Measurements from ENCODE around the gene NOP16. TPM values are rescaled to one million over a fixed set of nuclear protein-coding genes. Genes with fewer than 3 reads are reported as not detected.

NOP16 gene
- total RNA-seq, 4 donors from 2014 or later: 7.5 to 23.4 (median 10.8) TPM

- 86% methylated on average over 1 of the region's 1 CpG for WGBS
These were observed 38.5 kb upstream of the NOP16 start for GRCh38 chr5:176426876-176427275.

GRCh38 chr5:176425791-176426190 lies 37.4 kb upstream of the NOP16 start:
- H3K27ac ChIP-seq (replicated peaks in 1 of 4): no peak overlapping the region
- TF ChIP-seq POLR2A (IDR thresholded peaks at IDR 0.05; ENCODE audit: low read depth): no peak
- TF ChIP-seq CTCF (IDR thresholded peaks at IDR 0.05): no peak
- TF ChIP-seq POLR2AphosphoS5 (IDR thresholded peaks at IDR 0.05): no peak
- no peak for TF ChIP-seq EP300 (IDR thresholded peaks at IDR 0.05)

More at GRCh38 chr5:176426876-176427275, 38.5 kb upstream of the NOP16 start:
- Histone ChIP-seq H3K27ac (replicated peaks in 1 of 4) (no peak overlapping the region), H3K36me3 (no peaks in the 10 kb centered on the region), H3K9me3 (no peaks in the 10 kb centered on the region), H3K4me1 (no peaks in the 10 kb centered on the region), H3K27me3 (peaks cover 0 to under 1% (median 0%) of the 10 kb centered on the region in 4 donors), H3K4me3 (no peak overlapping the region)
- intact Hi-C loops (cut with DNase I): no loop called here
- no peak for DNase-seq (ENCODE audit: extremely low spot score)
- no peak for TF ChIP-seq EP300 (IDR thresholded peaks at IDR 0.05)
- no peak for TF ChIP-seq POLR2A (IDR thresholded peaks at IDR 0.05; ENCODE audit: low read depth)
- TF ChIP-seq POLR2AphosphoS5 (IDR thresholded peaks at IDR 0.05): no peak

GRCh38 chr5:176425138-176425537 lies 36.7 kb upstream of the NOP16 start:
- H3K27ac ChIP-seq (replicated peaks in 1 of 4): no peak overlapping the region
- H3K4me3 ChIP-seq: no peak overlapping the region
- H3K4me1 ChIP-seq: no peaks in the 10 kb centered on the region
- WGBS: 87% methylated on average over 1 of the region's 1 CpG
- no peaks in the 10 kb centered on the region for H3K9me3 ChIP-seq
- TF ChIP-seq POLR2AphosphoS5 (IDR thresholded peaks at IDR 0.05) (no peak), POLR2A (IDR thresholded peaks at IDR 0.05; ENCODE audit: low read depth) (no peak), EP300 (IDR thresholded peaks at IDR 0.05) (no peak), CTCF (IDR thresholded peaks at IDR 0.05) (no peak)
- intact Hi-C loops (cut with DNase I): no loop called here
- no peak for DNase-seq (ENCODE audit: extremely low spot score)
- no peaks in the 10 kb centered on the region for H3K27me3 ChIP-seq
- no peaks in the 10 kb centered on the region for H3K36me3 ChIP-seq

More at GRCh38 chr5:176425791-176426190, 37.4 kb upstream of the NOP16 start:
- H3K4me3 ChIP-seq: no peak overlapping the region
- intact Hi-C loops (cut with DNase I): no loop called here
- WGBS: 88% methylated on average over 1 of the region's 1 CpG
- H3K36me3 ChIP-seq: no peaks in the 10 kb centered on the region
- no peaks in the 10 kb centered on the region for H3K4me1 ChIP-seq
- no peaks in the 10 kb centered on the region for H3K9me3 ChIP-seq
- H3K27me3 ChIP-seq: no peaks in the 10 kb centered on the region
- DNase-seq (ENCODE audit: extremely low spot score): no peak

GRCh38 chr5:176424181-176424580 lies 35.8 kb upstream of the NOP16 start:
- H3K4me3 ChIP-seq: no peak overlapping the region
- TF ChIP-seq POLR2A (IDR thresholded peaks at IDR 0.05; ENCODE audit: low read depth) (no peak), POLR2AphosphoS5 (IDR thresholded peaks at IDR 0.05) (no peak), CTCF (IDR thresholded peaks at IDR 0.05) (no peak), EP300 (IDR thresholded peaks at IDR 0.05) (no peak)
- WGBS: 89% methylated on average over 3 of the region's 3 CpGs
- no peak for DNase-seq (ENCODE audit: extremely low spot score)
- H3K27ac ChIP-seq (replicated peaks in 1 of 4): no peak overlapping the region
- no peaks in the 10 kb centered on the region for H3K36me3 ChIP-seq
- no peaks in the 10 kb centered on the region for H3K27me3 ChIP-seq
- intact Hi-C loops (cut with DNase I): no loop called here
- H3K4me1 ChIP-seq: no peaks in the 10 kb centered on the region
- no peaks in the 10 kb centered on the region for H3K9me3 ChIP-seq

- Histone ChIP-seq H3K27me3 (no peaks in the 10 kb centered on the region), H3K9me3 (no peaks in the 10 kb centered on the region), H3K36me3 (no peaks in the 10 kb centered on the region), H3K4me3 (no peak overlapping the region), H3K27ac (replicated peaks in 1 of 4) (no peak overlapping the region), H3K4me1 (peaks cover 5 to 8% (median 7%) of the 10 kb centered on the region in 4 donors)
- DNase-seq (ENCODE audit: extremely low spot score): no peak
- 69% methylated on average over 2 of the region's 2 CpGs for WGBS
- intact Hi-C loops (cut with DNase I): no loop called here
- TF ChIP-seq POLR2A (IDR thresholded peaks at IDR 0.05; ENCODE audit: low read depth) (no peak), EP300 (IDR thresholded peaks at IDR 0.05) (no peak), CTCF (IDR thresholded peaks at IDR 0.05) (no peak), POLR2AphosphoS5 (IDR thresholded peaks at IDR 0.05) (no peak)
These were observed 32.7 kb upstream of the NOP16 start for GRCh38 chr5:176420972-176421544.
